ENCODE results near the gene WNT11. TPM values are rescaled to one million over a fixed set of nuclear protein-coding genes. Genes with fewer than 3 reads are reported as not detected.

WNT11 gene
- total and polyA plus RNA-seq, 2 of the 13 experiments (the other 11 are each of a cell fraction or from before 2014, with no cell fraction given), result 0.34 to 0.66 TPM

DNA sequence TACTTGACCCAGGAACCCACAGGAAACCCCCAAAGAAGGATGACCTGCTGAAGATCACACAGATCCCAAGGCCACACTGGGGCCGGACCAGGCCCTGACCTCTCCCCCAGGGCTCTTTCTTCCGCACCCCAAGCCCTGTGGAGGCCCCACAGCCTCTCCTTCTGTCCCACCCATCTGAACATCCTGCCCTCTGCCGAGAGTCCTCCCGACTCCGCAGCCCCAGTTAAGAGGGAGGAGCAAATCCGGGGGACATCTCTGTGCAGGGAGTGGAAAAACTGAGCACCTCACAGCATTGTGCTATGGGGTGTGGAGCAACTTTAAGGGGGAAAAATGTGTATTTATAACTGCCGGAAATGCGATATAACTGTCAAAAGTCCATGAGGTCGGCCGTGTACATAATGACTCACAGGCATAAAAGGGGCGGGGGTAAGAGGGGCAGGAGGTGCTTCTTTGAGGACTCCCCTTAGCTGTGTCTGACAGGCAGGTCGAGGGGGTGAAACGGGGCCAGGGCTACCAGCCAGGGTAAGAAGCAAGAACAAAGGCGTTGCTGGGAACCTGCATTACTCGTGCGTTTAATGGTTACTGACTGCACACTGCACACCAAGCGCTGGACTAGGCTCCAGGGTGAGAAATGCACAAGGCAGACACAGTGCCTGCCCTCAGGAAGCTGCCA lies 57.2 kb downstream of the WNT11 start (continued):
- TF ChIP-seq ZBTB4 (CRISPR knock-in tag; IDR thresholded peaks at IDR 0.05; ENCODE audit: borderline replicate concordance), result 0 out of 2 replicates have a peak, but pooled peaks have one; percentile 32
- TF ChIP-seq SRY (CRISPR knock-in tag; IDR thresholded peaks at IDR 0.05), result no peak
- no peak for TF ChIP-seq ZNF275 (CRISPR knock-in tag; IDR thresholded peaks at IDR 0.05; ENCODE audit: borderline replicate concordance)
- TF ChIP-seq, protein P1, sequence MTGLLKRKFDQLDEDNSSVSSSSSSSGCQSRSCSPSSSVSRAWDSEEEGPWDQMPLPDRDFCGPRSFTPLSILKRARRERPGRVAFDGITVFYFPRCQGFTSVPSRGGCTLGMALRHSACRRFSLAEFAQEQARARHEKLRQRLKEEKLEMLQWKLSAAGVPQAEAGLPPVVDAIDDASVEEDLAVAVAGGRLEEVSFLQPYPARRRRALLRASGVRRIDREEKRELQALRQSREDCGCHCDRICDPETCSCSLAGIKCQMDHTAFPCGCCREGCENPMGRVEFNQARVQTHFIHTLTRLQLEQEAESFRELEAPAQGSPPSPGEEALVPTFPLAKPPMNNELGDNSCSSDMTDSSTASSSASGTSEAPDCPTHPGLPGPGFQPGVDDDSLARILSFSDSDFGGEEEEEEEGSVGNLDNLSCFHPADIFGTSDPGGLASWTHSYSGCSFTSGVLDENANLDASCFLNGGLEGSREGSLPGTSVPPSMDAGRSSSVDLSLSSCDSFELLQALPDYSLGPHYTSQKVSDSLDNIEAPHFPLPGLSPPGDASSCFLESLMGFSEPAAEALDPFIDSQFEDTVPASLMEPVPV (CRISPR knock-in tag; IDR thresholded peaks at IDR 0.05), result no peak
- TF ChIP-seq IRF9 (CRISPR knock-in tag; IDR thresholded peaks at IDR 0.05; ENCODE audit: borderline replicate concordance), result no peak
- TF ChIP-seq MTA1 (CRISPR knock-in tag; IDR thresholded peaks at IDR 0.05; ENCODE audit: borderline replicate concordance), result no peak
- peak; percentile 58; the same call in 1 of the 2 replicates for TF ChIP-seq MAZ (IDR thresholded peaks at IDR 0.05; ENCODE audit: borderline replicate concordance, low read depth, low read length)
- no peak for TF ChIP-seq MAZ (CRISPR knock-in tag; IDR thresholded peaks at IDR 0.05; ENCODE audit: low read depth)
- peak; percentile 55 for TF ChIP-seq ZNF687 (CRISPR knock-in tag; IDR thresholded peaks at IDR 0.05)
- no peak for TF ChIP-seq ZNF160 (CRISPR knock-in tag; IDR thresholded peaks at IDR 0.05)
- TF ChIP-seq ZNF264 (CRISPR knock-in tag; IDR thresholded peaks at IDR 0.05), result no peak
- no peak for TF ChIP-seq CBX5 (CRISPR knock-in tag; IDR thresholded peaks at IDR 0.05; ENCODE audit: borderline replicate concordance)
- no peak for TF ChIP-seq NR2F1 (CRISPR knock-in tag; IDR thresholded peaks at IDR 0.05)
- no peak for TF ChIP-seq SKI (IDR thresholded peaks at IDR 0.05; ENCODE audit: partially characterized antibody)
- no peak for TF ChIP-seq ZZZ3 (CRISPR knock-in tag; IDR thresholded peaks at IDR 0.05; ENCODE audit: borderline replicate concordance)
- no peak for TF ChIP-seq PAX8 (CRISPR knock-in tag; IDR thresholded peaks at IDR 0.05; ENCODE audit: borderline replicate concordance)
- TF ChIP-seq ZNF850 (CRISPR knock-in tag; conservative IDR thresholded peaks at IDR 0.05), result no peak
